Activated gamma-delta T cell treated with Interleukin-2 at 50 U/mL for 16 hours (primary cell): ENCODE data around the gene WDR89.
"Not testable (repeated sequence)": the region's sequence is repeated elsewhere in the genome, so short reads cannot be mapped to it uniquely, and the experiment has no call there.

ENCODE experiments used
- DNase-seq: peaks from one replicate; pipeline ENCODE4 v3.0.0-alpha.2; 2020

The WDR89 gene

GRCh38 chr14:63652406-63652805, 10.7 kb upstream of the WDR89 start:
- no peak for DNase-seq

DNA sequence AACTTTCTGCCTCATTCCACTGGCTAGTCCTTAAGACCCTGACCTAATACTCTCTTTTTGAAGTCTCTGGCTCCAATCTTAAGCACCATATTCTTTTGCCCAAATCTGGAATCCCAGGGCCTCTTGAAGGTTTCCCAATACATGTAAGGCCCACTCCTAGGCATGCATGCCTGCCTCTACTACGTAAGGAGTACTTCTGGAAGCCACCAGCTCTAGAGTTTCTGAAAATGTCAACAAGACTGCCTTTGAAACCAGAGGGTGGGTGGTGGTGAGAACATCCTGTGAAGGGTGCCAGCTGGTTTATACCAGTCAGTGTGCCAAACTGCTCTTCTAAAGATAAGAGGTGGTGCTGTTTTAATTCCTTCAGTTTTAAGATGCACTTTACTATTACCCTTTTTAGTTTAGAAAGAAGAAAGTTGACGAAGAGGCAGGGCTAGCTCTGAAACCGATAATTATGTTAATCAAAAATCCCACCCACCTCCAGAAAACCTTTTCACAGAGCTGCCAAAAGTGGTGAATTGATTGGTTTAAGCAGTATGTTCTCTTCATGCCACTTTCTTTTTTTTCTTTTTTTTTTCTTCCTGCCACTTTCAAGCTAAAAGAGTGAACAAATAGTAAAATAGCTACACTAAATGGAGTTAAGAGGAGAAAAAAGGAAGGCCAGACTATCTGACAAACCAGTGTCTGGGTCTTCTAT, 8.7 kb upstream of the WDR89 start:
- DNase-seq, result peak; percentile 61

GRCh38 chr14:63647696-63648410, 6.2 kb upstream of the WDR89 start:
- DNase-seq, result no peak

GRCh38 chr14:63644741-63645140, 3.1 kb upstream of the WDR89 start:
- DNase-seq, result no peak

DNA sequence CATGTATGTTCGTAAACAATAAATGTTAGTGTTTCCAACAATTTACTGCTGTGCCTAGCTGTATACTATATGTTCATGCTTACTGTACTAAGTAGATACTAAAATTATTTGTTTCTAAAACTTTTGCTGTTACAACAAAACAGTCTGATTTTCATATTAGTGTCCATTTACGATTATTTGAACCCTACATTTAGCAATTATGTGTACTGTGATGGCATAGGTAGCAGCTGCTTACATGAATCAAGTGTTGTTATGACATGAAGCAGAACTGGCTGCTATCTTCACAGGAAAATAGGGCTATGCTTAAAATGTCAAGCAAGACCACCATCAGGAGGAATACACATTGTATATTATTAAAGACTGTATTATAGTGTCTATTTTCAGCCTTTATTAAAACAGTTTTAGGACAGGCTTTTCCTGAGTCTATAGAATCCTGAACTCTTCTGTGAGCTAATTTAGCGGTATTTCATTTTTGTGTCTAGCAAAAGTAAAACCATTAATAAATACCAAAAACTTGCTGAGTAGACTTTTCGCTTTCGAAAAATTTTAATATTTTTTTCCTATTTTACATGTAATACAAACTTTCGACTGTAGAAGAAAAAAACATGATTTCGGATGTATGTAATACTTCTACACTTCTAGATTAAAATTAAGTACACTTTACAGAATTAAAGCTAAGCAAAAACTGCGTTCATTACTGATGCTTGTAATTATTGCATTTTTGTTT, 1.1 kb upstream of the WDR89 start:
- DNase-seq, result no peak

DNA sequence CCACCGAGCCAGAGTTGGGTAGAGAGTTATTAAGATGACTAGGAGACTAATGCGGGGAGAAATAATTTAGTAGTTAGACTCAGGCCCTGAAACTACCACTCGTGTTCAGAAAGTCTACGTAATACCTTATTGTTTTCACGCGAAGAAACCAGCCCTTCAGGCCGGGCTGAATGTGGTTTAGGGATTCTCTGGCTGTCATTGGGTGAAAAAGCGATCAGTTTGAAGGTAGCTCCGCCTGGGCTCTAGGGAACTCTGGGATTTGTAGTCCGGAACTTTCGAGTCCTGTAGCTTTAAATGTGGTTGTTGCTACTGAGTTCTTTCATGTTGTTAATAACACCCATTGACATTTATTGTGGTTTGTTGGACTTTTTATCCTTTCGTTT, 549 bp upstream of the WDR89 start:
- peak; percentile 74 for DNase-seq

DNA sequence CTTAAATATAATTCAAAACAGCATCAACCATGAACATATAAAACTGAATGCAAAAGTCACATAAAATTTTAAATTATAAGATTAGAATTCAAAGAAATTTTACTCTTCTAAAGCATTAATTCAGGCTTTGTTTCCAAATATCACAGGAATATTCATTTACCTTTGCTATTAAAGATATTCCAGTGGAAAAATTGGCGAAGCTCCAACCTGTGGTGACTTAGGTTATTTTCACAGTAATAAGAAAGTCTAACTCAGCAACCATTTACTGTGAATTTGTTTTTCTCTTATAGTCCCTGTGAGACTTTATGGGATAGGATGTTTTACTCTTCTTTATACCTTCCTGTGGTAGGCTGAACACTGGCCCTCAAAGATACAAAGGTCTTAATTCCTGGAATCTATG, 3.2 kb downstream of the WDR89 start:
- no peak for DNase-seq

- not testable (repeated sequence) for DNase-seq
Observed at GRCh38 chr14:63636094-63636635, 5.5 kb downstream of the WDR89 start.

- no peak for DNase-seq
Observed at GRCh38 chr14:63633801-63634200, 7.9 kb downstream of the WDR89 start.

DNA sequence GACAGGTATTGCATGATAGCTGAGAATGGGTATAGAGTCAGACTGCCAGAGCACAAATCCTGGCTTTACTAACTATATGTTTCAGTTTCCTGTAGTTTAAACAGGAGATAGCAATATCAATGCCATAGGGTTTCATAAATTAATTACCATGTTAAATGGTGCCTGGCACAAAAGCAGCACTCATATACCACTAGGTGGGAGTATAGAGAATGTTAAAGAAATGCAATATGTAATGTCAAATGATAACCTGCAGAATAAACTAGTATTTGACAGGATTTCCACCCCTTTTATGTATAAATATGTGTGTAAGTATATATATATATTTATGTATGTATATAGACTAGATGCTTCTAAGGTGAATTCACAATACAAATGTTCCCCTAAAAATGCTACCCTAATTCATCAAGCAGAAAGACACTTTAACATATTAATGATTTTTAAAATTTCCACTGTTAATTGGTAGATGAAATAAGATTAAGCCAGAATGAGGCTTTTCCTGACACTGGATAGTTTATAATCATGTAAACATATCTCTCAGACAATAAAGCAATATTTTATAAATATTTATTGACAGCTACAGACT, 8.6 kb downstream of the WDR89 start:
- DNase-seq, result no peak

DNA sequence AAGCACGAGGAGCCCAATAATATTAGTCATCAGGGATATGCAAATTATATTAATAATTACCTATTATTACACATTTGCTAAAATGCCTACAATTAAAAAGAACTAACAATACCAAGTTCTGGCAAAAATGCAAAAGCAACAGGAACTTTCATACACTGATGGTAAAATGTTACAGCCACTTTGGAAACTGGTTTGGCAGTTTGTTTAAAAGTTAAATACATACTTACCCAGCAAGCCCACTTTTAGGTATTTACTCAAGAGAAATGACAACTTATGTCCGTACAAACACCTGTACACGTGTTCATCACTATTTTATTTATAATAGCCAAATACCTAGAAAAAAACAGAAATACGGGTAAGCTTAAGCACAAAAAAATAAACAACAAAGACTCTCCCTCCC, 17.0 kb downstream of the WDR89 start:
- DNase-seq, result no peak

- DNase-seq, result no peak
Observed at GRCh38 chr14:63624203-63624602, 17.5 kb downstream of the WDR89 start.

- DNase-seq, result not testable (repeated sequence)
Observed at GRCh38 chr14:63621975-63622374, 19.7 kb downstream of the WDR89 start.

GRCh38 chr14:63616015-63616414, 25.7 kb downstream of the WDR89 start:
- DNase-seq, result no peak

DNA sequence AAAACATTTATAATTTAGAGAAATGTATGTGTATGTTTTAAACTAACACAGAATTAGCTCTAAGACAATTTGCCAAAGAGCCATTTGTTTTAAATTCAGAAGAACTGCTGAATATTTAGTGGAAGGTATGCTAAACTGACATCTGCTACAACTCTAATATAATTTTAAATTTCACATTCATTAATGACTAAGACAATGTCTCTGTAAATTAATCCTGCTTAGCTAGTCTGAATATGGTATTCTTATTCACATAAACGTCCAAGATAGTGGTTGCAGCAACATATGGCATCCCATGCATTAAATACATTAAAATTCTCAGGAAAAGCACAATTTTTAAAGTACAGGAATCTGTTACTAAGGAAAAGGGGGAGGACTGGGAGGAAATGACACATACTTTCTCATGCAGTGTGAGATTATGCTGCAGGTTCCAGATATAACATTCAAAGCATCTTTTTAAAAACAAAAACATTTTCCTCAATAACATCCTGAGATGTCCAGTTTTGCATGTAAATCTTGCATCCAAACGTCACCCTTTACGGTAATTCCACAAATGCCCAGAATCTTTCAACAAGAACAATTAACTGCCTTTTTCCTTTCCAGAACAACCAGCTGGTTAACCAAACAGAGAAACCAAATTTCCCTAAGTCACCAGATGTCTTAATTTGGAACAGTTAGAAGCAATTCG, 26.9 kb downstream of the WDR89 start:
- no peak for DNase-seq

GRCh38 chr14:63611078-63611477, 30.6 kb downstream of the WDR89 start:
- no peak for DNase-seq

GRCh38 chr14:63605041-63605532, 36.6 kb downstream of the WDR89 start:
- DNase-seq, result no peak

DNA sequence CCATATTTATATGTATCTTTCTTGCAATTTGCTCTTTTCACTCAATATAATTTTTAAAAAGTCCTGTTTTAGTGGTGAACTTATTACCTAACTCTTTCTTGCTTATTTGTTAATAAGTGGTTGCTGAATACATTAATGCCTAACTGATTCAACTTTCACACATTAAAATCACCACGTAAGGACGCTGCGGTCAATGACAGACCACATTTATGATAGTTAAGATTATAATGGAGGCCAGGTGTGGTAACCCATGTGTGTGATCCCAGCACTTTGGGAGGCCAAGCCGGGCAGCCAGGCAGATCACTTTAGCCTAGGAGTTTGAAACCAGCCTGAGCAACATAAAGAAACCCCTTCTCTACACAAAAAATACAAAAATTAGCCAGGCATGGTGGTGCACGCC, 37.0 kb downstream of the WDR89 start:
- no peak for DNase-seq

- no peak for DNase-seq
Observed at GRCh38 chr14:63603749-63604277, 37.9 kb downstream of the WDR89 start.

DNA sequence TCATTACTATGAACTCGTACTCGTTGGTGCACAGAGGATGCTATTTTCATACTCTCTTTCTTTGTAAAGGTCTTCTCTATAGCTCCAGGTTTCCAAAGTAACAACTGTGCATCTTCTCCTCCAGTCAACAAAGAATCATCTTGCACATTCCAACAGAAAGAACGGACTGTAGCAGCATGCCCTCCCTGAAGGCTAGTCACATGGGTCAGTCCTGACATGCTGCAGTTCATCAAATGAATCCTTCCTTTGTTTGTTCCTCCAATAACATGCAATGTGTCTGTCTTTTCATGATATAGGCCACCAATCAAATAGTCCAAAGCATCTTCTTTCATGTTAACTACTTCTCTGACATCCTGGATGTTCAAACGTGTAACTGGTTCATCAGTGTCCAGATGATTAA, 42.9 kb downstream of the WDR89 start:
- no peak for DNase-seq

GRCh38 chr14:63596998-63597658, 44.5 kb downstream of the WDR89 start:
- no peak for DNase-seq
